Naive thymus-derived CD8-positive, alpha-beta T cell (primary cell): Measurements from ENCODE around the gene RARB. TPM values are rescaled to one million over a fixed set of nuclear protein-coding genes. Genes with fewer than 3 reads are reported as not detected.
A peak's percentile ranks its signal among the peaks of the same experiment; 100 is the strongest.

Experiments used
- ATAC-seq, 2 donors: fragments of 150-1000 bp; cut with Tn5 transposase in 1 of 2; sonication (Bioruptor Pico), chemical (Tn5 transposase) in 1 of 2; 1 replicate in 1 of 2; 2 replicates in 1 of 2; pipeline ENCODE4 v1.10.0; 2021; ENCODE audit warnings: mild to moderate bottlenecking in 2 of 2, moderate library complexity in 2 of 2
- POLR2A ChIA-PET: fragments of 350-600 bp; sonication (Branson Sonifier 250); formaldehyde crosslinking; loops from one replicate; lab custom pipeline; 2021; ENCODE audit warnings: antibody characterized with exemption; lab: Charles Lee
- DNase-seq, 10 donors: peaks; one replicate each; pipeline versions ENCODE4 v3.0.0 to v3.0.0-alpha.2; 2020 to 2022
- H3K27ac Mint-ChIP-seq, 10 donors: one replicate each; pipeline ENCODE4 v1.8.0; 2020 to 2022; ENCODE audit warnings: mild to moderate bottlenecking in 10 of 10, mixed read lengths in 10 of 10, moderate library complexity in 4 of 10, inconsistent platforms in 1 of 10
- H3K27me3 Mint-ChIP-seq, 5 donors: one replicate each; pipeline ENCODE4 v1.8.0; 2021 to 2022; ENCODE audit warnings: mixed read lengths in 5 of 5
- H3K36me3 Mint-ChIP-seq, 3 donors: one replicate each; pipeline ENCODE4 v1.8.0; 2020 to 2022; ENCODE audit warnings: mixed read lengths in 3 of 3, mild to moderate bottlenecking in 2 of 3, inconsistent platforms in 1 of 3
- H3K4me1 Mint-ChIP-seq, 4 donors: one replicate each; pipeline ENCODE4 v1.8.0; 2021 to 2022; ENCODE audit warnings: mixed read lengths in 4 of 4
- H3K4me3 Mint-ChIP-seq, 10 donors: one replicate each; pipeline ENCODE4 v1.8.0; 2020 to 2022; ENCODE audit warnings: mild to moderate bottlenecking in 10 of 10, mixed read lengths in 10 of 10, moderate library complexity in 6 of 10, inconsistent platforms in 1 of 10
- H3K9me3 Mint-ChIP-seq, 9 donors: one replicate each; pipeline ENCODE4 v1.8.0; 2020 to 2022; ENCODE audit warnings: mixed read lengths in 9 of 9, mild to moderate bottlenecking in 3 of 9, inconsistent platforms in 1 of 9, moderate library complexity in 1 of 9
- polyA plus RNA-seq, 3 donors: library from polyadenylated mRNA; unstranded; fragments of 300-500 nt; fragmentation: Illumina TruSeq; gene quantifications; one replicate each; pipeline ENCODE4 v1.2.3, GENCODE V29; 2021
- total RNA-seq, 8 experiments: library from RNA in 2 of 8; stranded (reverse) in 2 of 8; gene quantifications; one replicate each; pipeline ENCODE4 v1.2.3 and lab custom pipeline; 2021 to 2026

RARB gene
- total and polyA plus RNA-seq, 5 experiments from 2014 or later, result 0.09 TPM; not detected in 4

DNA sequence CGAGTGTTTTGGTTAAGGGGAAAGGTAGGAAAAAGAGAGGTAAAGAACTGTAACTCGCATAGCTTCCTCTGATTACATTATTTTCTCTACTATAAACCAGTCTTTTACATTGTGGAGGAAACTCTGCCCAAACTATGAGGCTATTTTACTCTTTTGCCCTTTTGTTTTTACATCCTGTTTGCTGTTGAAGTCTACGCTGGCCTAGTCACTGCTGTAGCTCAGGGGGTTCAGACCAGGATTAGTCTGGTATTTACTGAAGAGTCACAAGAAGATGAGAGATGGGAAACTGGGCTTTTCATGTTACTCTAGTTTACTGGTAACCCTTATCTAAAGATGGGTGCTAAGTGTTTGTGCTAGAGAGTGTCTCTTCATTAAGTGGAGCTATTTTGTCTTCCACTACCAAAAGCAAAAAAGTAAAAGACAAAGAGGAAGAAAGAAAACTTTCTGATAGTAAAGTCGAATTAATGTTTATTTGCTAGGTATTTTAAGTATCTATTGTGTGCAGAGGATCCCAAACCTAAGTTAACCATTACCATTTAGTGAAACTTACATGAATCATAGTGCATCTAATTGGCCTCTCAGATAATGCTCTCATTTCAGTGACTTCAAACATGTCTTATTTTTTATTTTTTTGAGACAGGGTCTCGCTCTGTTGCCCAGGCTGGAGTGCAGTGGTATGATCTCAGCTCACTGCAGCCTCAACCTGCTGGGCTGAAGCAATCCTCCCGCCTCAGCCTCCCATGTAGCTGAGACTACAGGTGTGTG is 10.9 kb downstream of the RARB start:
- DNase-seq (no peak), ATAC-seq (no peak)
- Mint-ChIP-seq H3K4me1 (peaks cover 0 to 3% (median 0%) of the 10 kb centered on the region in 4 donors), H3K4me3 (no peak overlapping the region), H3K27ac (no peak overlapping the region), H3K36me3 (no peaks in the 10 kb centered on the region), H3K9me3 (no peaks in the 10 kb centered on the region), H3K27me3 (peaks cover 0 to 14% (median 3%) of the 10 kb centered on the region in 5 donors)
- POLR2A ChIA-PET, result no interaction called here

GRCh38 chr3:25441234-25441856 is 13.3 kb downstream of the RARB start:
- Mint-ChIP-seq H3K27ac (no peak overlapping the region), H3K4me3 (no peak overlapping the region), H3K36me3 (no peaks in the 10 kb centered on the region), H3K27me3 (peaks cover 0 to 11% (median 0%) of the 10 kb centered on the region in 5 donors), H3K4me1 (peaks cover 0 to 2% (median 0%) of the 10 kb centered on the region in 4 donors), H3K9me3 (no peaks in the 10 kb centered on the region)
- POLR2A ChIA-PET, result no interaction called here
- no peak for ATAC-seq
- DNase-seq, result peak in 1 of 10 donors; percentile 5

DNA sequence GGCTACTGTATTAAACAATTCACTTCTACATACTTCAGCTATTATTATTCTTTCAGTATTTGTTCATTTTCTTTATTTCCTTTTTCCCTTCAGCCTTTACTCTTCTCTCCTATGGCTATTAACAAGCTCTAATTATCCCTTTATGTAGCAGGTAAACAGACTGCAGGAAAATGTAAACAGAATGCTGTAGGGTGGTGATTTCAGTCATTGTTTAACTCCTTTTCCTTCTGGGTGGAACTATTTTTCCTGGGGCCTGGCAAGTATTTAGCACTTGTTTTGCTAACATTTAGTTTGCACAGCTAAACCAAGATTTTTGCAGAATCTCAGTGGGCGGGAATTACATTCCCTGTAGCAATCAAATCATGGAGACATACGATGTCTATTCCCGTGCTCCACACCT is 14.4 kb downstream of the RARB start:
- Mint-ChIP-seq H3K4me3 (no peak overlapping the region), H3K36me3 (no peaks in the 10 kb centered on the region), H3K27me3 (peaks cover 0 to 9% (median 0%) of the 10 kb centered on the region in 5 donors), H3K27ac (no peak overlapping the region), H3K4me1 (peaks cover 0 to 2% (median 0%) of the 10 kb centered on the region in 4 donors), H3K9me3 (no peaks in the 10 kb centered on the region)
- ATAC-seq, result no peak
- POLR2A ChIA-PET, result no interaction called here
- DNase-seq, result no peak

DNA sequence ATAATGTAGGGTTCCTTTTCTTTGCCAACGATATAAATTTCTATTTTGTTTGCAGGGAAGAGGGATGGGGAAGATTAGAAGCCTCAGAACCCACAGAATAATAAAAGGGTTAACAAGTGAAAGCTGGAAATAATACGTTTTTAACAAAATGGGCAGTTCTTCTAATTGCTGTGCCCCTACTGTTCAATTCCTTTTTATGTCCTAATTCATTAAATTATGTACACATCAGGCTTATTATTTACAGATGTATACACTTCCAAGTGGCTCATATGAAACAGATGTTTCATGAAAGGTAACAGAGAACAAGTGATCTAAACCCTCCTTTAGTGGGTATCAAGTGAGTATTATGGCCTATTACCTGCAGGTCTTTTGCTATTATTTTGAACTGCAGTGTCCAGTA is 16.2 kb downstream of the RARB start:
- no peaks in the 10 kb centered on the region for H3K9me3 Mint-ChIP-seq
- no peak overlapping the region for H3K4me3 Mint-ChIP-seq
- H3K4me1 Mint-ChIP-seq, result peaks cover 0 to 2% (median 0%) of the 10 kb centered on the region in 4 donors
- DNase-seq (no peak), ATAC-seq (no peak)
- H3K36me3 Mint-ChIP-seq, result no peaks in the 10 kb centered on the region
- H3K27me3 Mint-ChIP-seq, result peaks cover 0 to 2% (median 0%) of the 10 kb centered on the region in 5 donors
- POLR2A ChIA-PET, result no interaction called here
- no peak overlapping the region for H3K27ac Mint-ChIP-seq

GRCh38 chr3:25445731-25446130 is 17.7 kb downstream of the RARB start:
- no peak overlapping the region for H3K4me3 Mint-ChIP-seq

DNA sequence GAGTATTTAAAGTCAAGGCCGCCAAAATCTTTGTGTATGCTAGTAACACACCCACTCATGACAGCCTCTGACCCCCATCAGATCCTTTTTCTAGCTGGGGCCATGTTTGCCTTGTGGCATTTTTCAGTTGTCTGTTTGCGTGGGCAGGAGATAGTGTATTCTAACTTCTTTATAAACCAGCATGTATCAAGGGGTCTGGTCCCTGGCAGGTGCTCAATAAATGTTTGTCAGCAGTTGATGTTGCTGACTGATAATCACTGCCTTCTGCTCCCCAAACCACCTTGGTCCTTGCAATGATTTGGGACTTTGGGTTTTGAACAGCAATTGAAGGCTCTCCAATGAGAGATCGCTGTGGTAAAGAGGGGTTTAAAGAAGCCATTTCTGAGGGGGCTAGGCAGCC is 19.2 kb downstream of the RARB start:
- no peaks in the 10 kb centered on the region for H3K4me1 Mint-ChIP-seq
- POLR2A ChIA-PET, result no interaction called here
- no peaks in the 10 kb centered on the region for H3K36me3 Mint-ChIP-seq
- no peak for ATAC-seq
- no peak for DNase-seq
- H3K4me3 Mint-ChIP-seq, result no peak overlapping the region
- no peak overlapping the region for H3K27ac Mint-ChIP-seq
- no peaks in the 10 kb centered on the region for H3K27me3 Mint-ChIP-seq
- no peaks in the 10 kb centered on the region for H3K9me3 Mint-ChIP-seq

More at GRCh38 chr3:25445731-25446130, 17.7 kb downstream of the RARB start:
- POLR2A ChIA-PET, result no interaction called here
- Mint-ChIP-seq H3K4me1 (peaks cover 0 to 2% (median 0%) of the 10 kb centered on the region in 4 donors), H3K36me3 (no peaks in the 10 kb centered on the region), H3K27me3 (peaks cover 0 to 2% (median 0%) of the 10 kb centered on the region in 5 donors), H3K27ac (no peak overlapping the region), H3K9me3 (no peaks in the 10 kb centered on the region)
- no peak for DNase-seq
- ATAC-seq, result no peak

DNA sequence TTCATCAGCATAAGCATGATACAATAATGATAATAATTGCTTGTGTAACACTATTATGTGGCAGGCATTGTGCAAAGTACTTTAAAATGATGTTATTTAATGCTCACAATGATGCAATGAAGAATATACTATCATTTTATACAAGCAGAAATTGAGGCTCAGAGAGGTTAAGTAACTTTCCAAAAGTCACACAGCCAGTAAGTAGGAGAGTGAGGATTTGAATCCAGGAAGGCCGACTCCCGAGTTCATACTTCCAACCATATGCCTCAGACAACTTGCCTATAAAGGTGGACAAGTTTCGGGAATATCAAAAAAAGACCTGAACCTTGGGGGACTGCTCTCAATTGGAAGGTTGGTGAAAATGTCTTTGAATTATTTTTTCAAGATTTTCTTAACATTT is 19.9 kb downstream of the RARB start:
- no peaks in the 10 kb centered on the region for H3K36me3 Mint-ChIP-seq
- no peak overlapping the region for H3K4me3 Mint-ChIP-seq
- H3K4me1 Mint-ChIP-seq, result no peaks in the 10 kb centered on the region
- no peaks in the 10 kb centered on the region for H3K27me3 Mint-ChIP-seq
- POLR2A ChIA-PET, result no interaction called here
- no peak overlapping the region for H3K27ac Mint-ChIP-seq
- DNase-seq (no peak), ATAC-seq (no peak)
- H3K9me3 Mint-ChIP-seq, result no peaks in the 10 kb centered on the region

- Mint-ChIP-seq H3K4me1 (no peaks in the 10 kb centered on the region), H3K27me3 (peaks cover 0 to 4% (median 0%) of the 10 kb centered on the region in 5 donors), H3K36me3 (no peaks in the 10 kb centered on the region), H3K9me3 (no peaks in the 10 kb centered on the region), H3K4me3 (no peak overlapping the region), H3K27ac (no peak overlapping the region)
- ATAC-seq (no peak), DNase-seq (no peak)
- POLR2A ChIA-PET, result no interaction called here
These were observed 21.0 kb downstream of the RARB start for GRCh38 chr3:25448750-25449692.

DNA sequence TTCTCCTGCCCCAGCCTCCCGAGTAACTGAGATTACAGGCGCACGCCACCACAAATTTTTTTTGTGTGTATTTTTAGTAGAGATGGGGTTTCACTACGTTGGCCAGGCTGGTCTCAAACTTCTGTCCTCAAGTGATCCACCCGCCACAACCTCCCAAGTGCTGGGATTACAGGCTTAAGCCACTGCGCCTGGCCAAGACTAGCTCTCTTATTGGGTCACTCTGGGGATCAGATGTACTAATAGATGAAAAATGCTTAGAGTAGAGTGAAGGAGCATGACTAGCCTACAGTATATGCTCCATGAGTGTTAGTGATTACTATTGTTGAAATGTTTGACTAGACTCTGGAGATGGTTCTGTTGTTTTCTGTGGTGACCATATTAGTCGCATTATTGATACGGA is 21.8 kb downstream of the RARB start:
- Mint-ChIP-seq H3K4me1 (no peaks in the 10 kb centered on the region), H3K4me3 (no peak overlapping the region), H3K9me3 (no peaks in the 10 kb centered on the region), H3K36me3 (no peaks in the 10 kb centered on the region), H3K27me3 (peaks cover 0 to 4% (median 0%) of the 10 kb centered on the region in 5 donors), H3K27ac (peak overlapping the region in 1 of 10 donors; percentile 23)
- POLR2A ChIA-PET, result no interaction called here
- ATAC-seq, result no peak
- DNase-seq, result no peak

DNA sequence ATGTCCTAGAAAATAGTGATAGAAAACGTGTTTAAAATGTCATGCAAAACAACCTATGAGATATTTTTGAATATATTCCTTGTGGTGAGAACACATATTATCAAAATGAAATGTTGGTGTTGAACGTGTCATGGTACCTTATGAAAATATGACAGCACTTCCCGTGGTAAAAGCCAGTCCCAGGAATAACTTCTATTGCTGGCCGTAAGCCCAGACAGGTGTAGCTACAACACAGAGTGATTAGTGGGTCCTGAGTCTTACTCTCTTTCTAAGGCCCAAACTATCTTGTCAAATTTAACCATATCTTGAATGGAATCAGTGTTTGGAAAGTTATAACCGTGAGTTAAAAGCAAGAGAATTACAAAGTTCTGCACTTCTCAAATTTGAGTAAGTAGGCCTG is 24.1 kb downstream of the RARB start:
- no peak overlapping the region for H3K27ac Mint-ChIP-seq
- no peaks in the 10 kb centered on the region for H3K36me3 Mint-ChIP-seq
- ATAC-seq (no peak), DNase-seq (no peak)
- H3K4me1 Mint-ChIP-seq, result no peaks in the 10 kb centered on the region
- POLR2A ChIA-PET, result no interaction called here
- no peaks in the 10 kb centered on the region for H3K9me3 Mint-ChIP-seq
- H3K27me3 Mint-ChIP-seq, result peaks cover 0 to 4% (median 0%) of the 10 kb centered on the region in 5 donors
- H3K4me3 Mint-ChIP-seq, result no peak overlapping the region

- Mint-ChIP-seq H3K27me3 (peaks cover 0 to 4% (median 0%) of the 10 kb centered on the region in 5 donors), H3K4me1 (no peaks in the 10 kb centered on the region), H3K9me3 (no peaks in the 10 kb centered on the region), H3K27ac (no peak overlapping the region), H3K4me3 (no peak overlapping the region), H3K36me3 (no peaks in the 10 kb centered on the region)
- POLR2A ChIA-PET, result no interaction called here
- DNase-seq (no peak), ATAC-seq (no peak)
These were observed 24.7 kb downstream of the RARB start for GRCh38 chr3:25452740-25453139.

- Mint-ChIP-seq H3K9me3 (no peaks in the 10 kb centered on the region), H3K4me1 (no peaks in the 10 kb centered on the region), H3K36me3 (no peaks in the 10 kb centered on the region), H3K27me3 (peaks cover 0 to 4% (median 0%) of the 10 kb centered on the region in 5 donors), H3K27ac (no peak overlapping the region), H3K4me3 (no peak overlapping the region)
- no peak for ATAC-seq
- DNase-seq, result no peak
- POLR2A ChIA-PET, result no interaction called here
These were observed 25.5 kb downstream of the RARB start for GRCh38 chr3:25453619-25454004.
